Gastroesophageal sphincter (tissue), 4 donors: ENCODE data around the gene REL. TPM values are rescaled to one million over a fixed set of nuclear protein-coding genes. Genes with fewer than 3 reads are reported as not detected.

ENCODE experiments used
- ATAC-seq: fragments of 150-250 bp; one replicate; pipeline ENCODE4 v1.9.1; 2016; ENCODE audit warnings: mild to moderate bottlenecking, moderate library complexity
- H3K27ac ChIP-seq, 4 donors: fragments of 200-600 bp; sonication (generic) in 3 of 4; 1 replicate in 3 of 4; 2 replicates in 1 of 4; pipeline ENCODE4 v1.5.1; 2016 to 2019
- H3K27me3 ChIP-seq: fragments of 200-600 bp; sonication (generic); one replicate; pipeline ENCODE4 v1.5.1; 2019
- H3K36me3 ChIP-seq, 2 donors: fragments of 200-600 bp; sonication (generic); one replicate each; pipeline ENCODE4 v1.5.1; 2019; ENCODE audit warnings: control low read depth in 1 of 2
- H3K4me1 ChIP-seq, 3 donors: fragments of 200-600 bp; sonication (generic); 1 replicate in 2 of 3; 2 replicates in 1 of 3; pipeline ENCODE4 v1.5.1; 2016 to 2019; ENCODE audit warnings: control low read depth in 2 of 3
- H3K4me3 ChIP-seq, 2 donors: fragments of 200-600 bp; sonication (generic); one replicate each; pipeline ENCODE4 v1.5.1; 2019; ENCODE audit warnings: mild to moderate bottlenecking in 1 of 2, moderate library complexity in 1 of 2
- H3K9me3 ChIP-seq, 3 donors: fragments of 200-600 bp; sonication (generic); one replicate each; pipeline ENCODE4 v1.5.1; 2017 to 2019; ENCODE audit warnings: control low read depth in 2 of 3
- CTCF ChIP-seq, 4 experiments: fragments of 200-600 bp in 2 of 4; fragments of 450-650 bp in 2 of 4; sonication (generic) in 1 of 4; IDR thresholded peaks; one replicate each; pipeline ENCODE4 v1.5.1; 2017 to 2019; ENCODE audit warnings: antibody characterized with exemption in 4 of 4, mild to moderate bottlenecking in 2 of 4, moderate library complexity in 2 of 4
- EP300 ChIP-seq: sonication (generic); formaldehyde crosslinking; IDR thresholded peaks from one replicate; pipeline ENCODE4 v1.6.1; 2017; ENCODE audit warnings: antibody characterized with exemption, mild to moderate bottlenecking
- POLR2A ChIP-seq, 2 donors: fragments of 450-650 bp; IDR thresholded peaks; one replicate each; pipeline ENCODE4 v1.6.1; 2017; ENCODE audit warnings: antibody characterized with exemption in 2 of 2, mild to moderate bottlenecking in 2 of 2, moderate library complexity in 1 of 2
- POLR2AphosphoS5 ChIP-seq: sonication (generic); formaldehyde crosslinking; IDR thresholded peaks from one replicate; pipeline ENCODE4 v1.6.1; 2017; ENCODE audit warnings: antibody characterized with exemption
- WGBS, 2 donors: methylation state at CpG; one replicate each; pipeline ENCODE4 v1.1.5; 2018; ENCODE audit warnings: low coverage in 1 of 2; 5-methylcytosine and 5-hydroxymethylcytosine counted together
- total RNA-seq, 4 donors: library from RNA; depleted of rRNA; stranded (reverse); fragments of >200 nt; gene quantifications; one replicate each; pipeline ENCODE4 v1.1.0, GENCODE V29; 2016

REL gene
- total RNA-seq, 4 donors from 2014 or later: 8.3 to 13.3 (median 9.5) TPM

- ATAC-seq: no peak
- TF ChIP-seq CTCF (IDR thresholded peaks at IDR 0.05): no peak
- TF ChIP-seq POLR2A (IDR thresholded peaks at IDR 0.05): no peak
- no peak for TF ChIP-seq POLR2AphosphoS5
- no peak for TF ChIP-seq EP300
- Histone ChIP-seq H3K36me3 (no peaks in the 10 kb centered on the region), H3K4me3 (no peak overlapping the region), H3K27me3 (no peaks in the 10 kb centered on the region), H3K27ac (no peak overlapping the region), H3K9me3 (no peaks in the 10 kb centered on the region), H3K4me1 (no peaks in the 10 kb centered on the region)
- WGBS, 2 donors: 40% methylated on average over 1 of the region's 3 CpGs; no CpG with 5 or more reads in 1 of the 2 donors
Observed at GRCh38 chr2:60867007-60867406, 14.4 kb upstream of the REL start.

GRCh38 chr2:60867848-60868247 is 13.5 kb upstream of the REL start:
- TF ChIP-seq POLR2A (IDR thresholded peaks at IDR 0.05) (no peak), CTCF (IDR thresholded peaks at IDR 0.05) (no peak), EP300 (no peak), POLR2AphosphoS5 (no peak)
- no peak overlapping the region for H3K27ac ChIP-seq

GRCh38 chr2:60868589-60869273 is 12.6 kb upstream of the REL start:
- Histone ChIP-seq H3K4me1 (no peaks in the 10 kb centered on the region), H3K36me3 (no peaks in the 10 kb centered on the region), H3K27me3 (no peaks in the 10 kb centered on the region), H3K27ac (no peak overlapping the region), H3K4me3 (no peak overlapping the region), H3K9me3 (no peaks in the 10 kb centered on the region)
- 53 to 91% methylated on average over 2 to 4 of the region's 6 CpGs for WGBS, 2 donors
- no peak for TF ChIP-seq POLR2A (IDR thresholded peaks at IDR 0.05)
- TF ChIP-seq POLR2AphosphoS5: no peak
- TF ChIP-seq EP300: no peak
- TF ChIP-seq CTCF (IDR thresholded peaks at IDR 0.05): no peak
- no peak for ATAC-seq

More at GRCh38 chr2:60867848-60868247, 13.5 kb upstream of the REL start:
- WGBS, 2 donors: 59 to 69% methylated on average over 5 of the region's 5 CpGs
- Histone ChIP-seq H3K4me1 (no peaks in the 10 kb centered on the region), H3K27me3 (no peaks in the 10 kb centered on the region), H3K9me3 (no peaks in the 10 kb centered on the region), H3K36me3 (no peaks in the 10 kb centered on the region), H3K4me3 (no peak overlapping the region)
- ATAC-seq: peak; percentile 50

- 62 to 70% methylated on average over 3 of the region's 3 CpGs for WGBS, 2 donors
- H3K9me3 ChIP-seq: no peaks in the 10 kb centered on the region
- no peak overlapping the region for H3K27ac ChIP-seq
- no peaks in the 10 kb centered on the region for H3K4me1 ChIP-seq
- H3K4me3 ChIP-seq: no peak overlapping the region
- no peaks in the 10 kb centered on the region for H3K27me3 ChIP-seq
- H3K36me3 ChIP-seq: no peaks in the 10 kb centered on the region
- ATAC-seq: no peak
- TF ChIP-seq EP300 (no peak), POLR2A (IDR thresholded peaks at IDR 0.05) (no peak), POLR2AphosphoS5 (no peak), CTCF (IDR thresholded peaks at IDR 0.05) (no peak)
Observed at GRCh38 chr2:60872510-60872928, 8.9 kb upstream of the REL start.

- no peak for ATAC-seq
- H3K27ac ChIP-seq: no peak overlapping the region
- WGBS, 2 donors: 76 to 84% methylated on average over 3 of the region's 3 CpGs
- H3K36me3 ChIP-seq: no peaks in the 10 kb centered on the region
- H3K4me1 ChIP-seq: no peaks in the 10 kb centered on the region
- no peaks in the 10 kb centered on the region for H3K27me3 ChIP-seq
- TF ChIP-seq EP300: no peak
- TF ChIP-seq POLR2A (IDR thresholded peaks at IDR 0.05): no peak
- TF ChIP-seq POLR2AphosphoS5: no peak
- no peak for TF ChIP-seq CTCF (IDR thresholded peaks at IDR 0.05)
- H3K9me3 ChIP-seq: no peaks in the 10 kb centered on the region
- no peak overlapping the region for H3K4me3 ChIP-seq
Observed at GRCh38 chr2:60873381-60873780, 8.0 kb upstream of the REL start.
